ENCODE results near the gene FRRS1. TPM values are rescaled to one million over a fixed set of nuclear protein-coding genes. Genes with fewer than 3 reads are reported as not detected.

The FRRS1 gene
- total RNA-seq, 1 experiment from 2014 or later = 39.1 TPM

DNA sequence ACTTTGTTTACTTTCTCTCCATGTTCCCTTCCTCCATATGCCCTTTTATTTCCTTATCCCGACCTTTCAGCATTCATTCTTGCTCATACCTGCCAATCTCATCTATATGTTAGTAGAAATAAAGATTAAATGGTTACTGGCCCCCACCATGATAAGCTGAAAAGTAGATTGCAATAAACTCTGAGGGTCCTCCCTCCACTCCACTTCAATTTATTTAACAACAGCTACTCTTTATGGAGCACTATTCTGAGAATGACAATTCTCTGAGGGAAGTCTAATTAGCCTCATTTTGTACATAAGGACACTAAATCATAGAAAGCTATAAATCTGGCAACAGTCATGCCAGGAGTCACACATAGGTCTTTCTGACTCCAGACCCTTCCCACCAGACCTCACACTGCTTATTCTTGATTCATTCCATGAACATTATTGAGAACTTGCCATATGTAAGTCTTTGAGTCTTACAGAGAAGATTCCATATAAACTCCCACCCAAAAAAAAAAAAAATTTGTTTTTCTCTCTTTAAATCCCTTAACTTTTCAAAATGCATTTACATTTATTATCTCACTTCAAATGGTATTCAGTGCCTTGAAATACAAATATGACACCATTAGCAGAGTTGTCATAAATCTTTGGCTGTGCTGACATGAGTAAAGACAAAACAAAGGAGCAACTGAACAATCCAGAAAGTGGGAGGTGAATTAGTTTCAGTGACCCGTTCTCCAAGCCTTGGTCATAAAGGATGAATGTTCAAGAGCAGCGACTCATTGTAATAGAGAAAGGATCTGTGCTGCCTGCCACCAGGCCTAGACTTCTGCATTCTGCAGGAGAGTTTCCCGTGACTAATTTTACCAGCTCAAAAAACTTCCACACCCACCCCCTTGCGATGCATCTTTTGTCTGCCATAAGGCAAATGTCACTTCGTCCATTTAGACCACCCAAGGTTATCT lies 92.0 kb downstream of the FRRS1 start:
- intact Hi-C loops (cut with micrococcal nuclease; ENCODE audit: unreplicated experiment) = no loop called here
- TF ChIP-seq, protein P1, sequence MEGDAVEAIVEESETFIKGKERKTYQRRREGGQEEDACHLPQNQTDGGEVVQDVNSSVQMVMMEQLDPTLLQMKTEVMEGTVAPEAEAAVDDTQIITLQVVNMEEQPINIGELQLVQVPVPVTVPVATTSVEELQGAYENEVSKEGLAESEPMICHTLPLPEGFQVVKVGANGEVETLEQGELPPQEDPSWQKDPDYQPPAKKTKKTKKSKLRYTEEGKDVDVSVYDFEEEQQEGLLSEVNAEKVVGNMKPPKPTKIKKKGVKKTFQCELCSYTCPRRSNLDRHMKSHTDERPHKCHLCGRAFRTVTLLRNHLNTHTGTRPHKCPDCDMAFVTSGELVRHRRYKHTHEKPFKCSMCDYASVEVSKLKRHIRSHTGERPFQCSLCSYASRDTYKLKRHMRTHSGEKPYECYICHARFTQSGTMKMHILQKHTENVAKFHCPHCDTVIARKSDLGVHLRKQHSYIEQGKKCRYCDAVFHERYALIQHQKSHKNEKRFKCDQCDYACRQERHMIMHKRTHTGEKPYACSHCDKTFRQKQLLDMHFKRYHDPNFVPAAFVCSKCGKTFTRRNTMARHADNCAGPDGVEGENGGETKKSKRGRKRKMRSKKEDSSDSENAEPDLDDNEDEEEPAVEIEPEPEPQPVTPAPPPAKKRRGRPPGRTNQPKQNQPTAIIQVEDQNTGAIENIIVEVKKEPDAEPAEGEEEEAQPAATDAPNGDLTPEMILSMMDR (IDR thresholded peaks at IDR 0.05; ENCODE audit: unreplicated experiment) = no peak
- no peak for DNase-seq
- CTCF ChIA-PET = interaction anchor here (0.6 kb wide), 1 partner anchor 189 kb away, joined by 3 read pairs; no protein-coding TSS in a partner anchor
- H3K36me3 Mint-ChIP-seq (ENCODE audit: insufficient read depth, unreplicated experiment) = peaks cover 5% of the 10 kb centered on the region
- BruUV-seq (replicated peaks) = no TSS peak
- H3K4me1 Mint-ChIP-seq (ENCODE audit: low read depth, unreplicated experiment) = no peaks in the 10 kb centered on the region
- no peak overlapping the region for H3K4me3 Mint-ChIP-seq (ENCODE audit: low read depth, unreplicated experiment)
- H3K9me3 Mint-ChIP-seq (ENCODE audit: low read depth, unreplicated experiment) = no peaks in the 10 kb centered on the region
- no peaks in the 10 kb centered on the region for H3K27me3 Mint-ChIP-seq (ENCODE audit: unreplicated experiment)
- no peak overlapping the region for H3K27ac Mint-ChIP-seq (ENCODE audit: unreplicated experiment)

DNA sequence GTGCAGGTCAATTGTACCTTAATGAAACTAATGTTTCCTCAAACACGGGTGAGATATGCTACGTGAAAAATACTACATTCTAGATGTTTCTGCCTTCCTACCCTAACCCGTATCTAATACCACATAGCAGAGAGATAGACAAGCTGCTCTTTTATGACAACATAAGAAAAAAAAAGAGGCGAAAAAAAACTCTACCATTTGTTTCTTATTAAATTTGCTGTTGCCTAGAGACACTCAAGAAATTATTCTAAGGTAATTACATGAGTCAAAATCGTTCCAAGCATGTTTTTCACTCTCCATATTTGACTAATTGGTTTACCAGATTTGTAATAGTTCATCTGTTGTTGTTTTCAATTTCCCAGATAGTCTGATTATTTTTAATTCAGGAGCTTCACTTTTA lies 93.1 kb downstream of the FRRS1 start:
- H3K4me1 Mint-ChIP-seq (ENCODE audit: low read depth, unreplicated experiment) = no peaks in the 10 kb centered on the region
- CTCF ChIA-PET = no interaction called here
- TF ChIP-seq, protein P1 (IDR thresholded peaks at IDR 0.05; ENCODE audit: unreplicated experiment) = no peak
- no peaks in the 10 kb centered on the region for H3K27me3 Mint-ChIP-seq (ENCODE audit: unreplicated experiment)
- H3K27ac Mint-ChIP-seq (ENCODE audit: unreplicated experiment) = no peak overlapping the region
- DNase-seq = no peak
- no TSS peak for BruUV-seq (replicated peaks)
- H3K9me3 Mint-ChIP-seq (ENCODE audit: low read depth, unreplicated experiment) = no peaks in the 10 kb centered on the region
- no peak overlapping the region for H3K4me3 Mint-ChIP-seq (ENCODE audit: low read depth, unreplicated experiment)
- intact Hi-C loops (cut with micrococcal nuclease; ENCODE audit: unreplicated experiment) = no loop called here
- H3K36me3 Mint-ChIP-seq (ENCODE audit: insufficient read depth, unreplicated experiment) = peaks cover 5% of the 10 kb centered on the region

DNA sequence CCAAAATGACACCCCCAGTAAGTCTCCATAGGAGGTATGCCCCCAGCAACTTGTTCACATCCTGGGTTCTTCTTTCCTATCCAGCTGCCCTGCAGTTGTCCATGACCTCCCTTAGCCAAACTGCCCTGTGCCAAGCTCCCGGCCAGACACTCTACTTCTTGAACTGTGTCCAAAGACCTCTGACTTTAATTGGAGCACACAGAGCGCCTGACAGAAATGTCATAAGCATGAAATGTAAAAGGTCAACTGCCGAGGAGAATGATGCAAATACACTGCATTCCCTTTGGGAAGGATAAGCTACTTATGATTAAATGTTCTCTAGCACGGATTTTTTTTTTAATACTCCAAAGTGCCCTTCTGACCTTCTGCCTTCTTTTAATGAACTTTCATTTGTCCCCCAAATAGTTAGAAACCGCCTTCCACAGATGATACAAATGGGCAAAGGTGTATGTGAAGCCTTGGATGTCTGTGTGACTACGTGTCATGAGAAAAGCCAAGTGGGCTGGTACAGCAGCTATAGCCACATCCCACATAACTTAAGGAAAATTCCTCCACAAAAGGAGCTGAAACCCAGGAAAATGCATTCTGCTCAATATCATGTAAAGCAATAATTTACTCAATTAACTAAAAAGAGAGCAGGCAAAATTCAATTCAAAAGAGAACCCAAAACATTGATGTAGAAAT lies 93.8 kb downstream of the FRRS1 start:
- intact Hi-C loops (cut with micrococcal nuclease; ENCODE audit: unreplicated experiment) = no loop called here
- Mint-ChIP-seq H3K4me1 (ENCODE audit: low read depth, unreplicated experiment) (no peaks in the 10 kb centered on the region), H3K4me3 (ENCODE audit: low read depth, unreplicated experiment) (no peak overlapping the region), H3K27me3 (ENCODE audit: unreplicated experiment) (no peaks in the 10 kb centered on the region), H3K9me3 (ENCODE audit: low read depth, unreplicated experiment) (no peaks in the 10 kb centered on the region), H3K36me3 (ENCODE audit: insufficient read depth, unreplicated experiment) (peaks cover 5% of the 10 kb centered on the region), H3K27ac (ENCODE audit: unreplicated experiment) (no peak overlapping the region)
- TF ChIP-seq, protein P1 (IDR thresholded peaks at IDR 0.05; ENCODE audit: unreplicated experiment) = no peak
- no TSS peak for BruUV-seq (replicated peaks)
- CTCF ChIA-PET = no interaction called here
- DNase-seq = no peak

DNA sequence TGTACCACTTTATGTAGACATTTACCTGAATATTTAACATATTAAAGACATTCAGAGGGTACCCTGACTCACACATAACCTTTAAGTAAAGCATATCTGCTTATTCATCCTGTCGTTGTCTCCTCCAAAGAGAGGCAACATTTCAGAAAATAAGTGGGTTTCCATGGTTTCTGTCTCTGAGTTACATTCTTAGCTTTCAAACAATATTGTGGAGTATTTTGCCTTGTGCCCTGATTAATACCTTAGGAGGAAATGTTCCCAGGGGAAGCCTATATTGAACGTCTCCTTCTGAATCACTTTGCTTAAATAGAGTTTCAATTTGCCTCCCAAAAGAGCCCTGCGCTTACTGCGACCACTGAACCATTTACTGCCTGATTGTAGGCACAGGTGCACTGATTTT lies 94.4 kb downstream of the FRRS1 start:
- intact Hi-C loops (cut with micrococcal nuclease; ENCODE audit: unreplicated experiment) = no loop called here
- Mint-ChIP-seq H3K4me1 (ENCODE audit: low read depth, unreplicated experiment) (no peaks in the 10 kb centered on the region), H3K36me3 (ENCODE audit: insufficient read depth, unreplicated experiment) (peaks cover 5% of the 10 kb centered on the region), H3K9me3 (ENCODE audit: low read depth, unreplicated experiment) (no peaks in the 10 kb centered on the region), H3K4me3 (ENCODE audit: low read depth, unreplicated experiment) (no peak overlapping the region), H3K27me3 (ENCODE audit: unreplicated experiment) (no peaks in the 10 kb centered on the region), H3K27ac (ENCODE audit: unreplicated experiment) (no peak overlapping the region)
- TF ChIP-seq, protein P1 (IDR thresholded peaks at IDR 0.05; ENCODE audit: unreplicated experiment) = no peak
- no TSS peak for BruUV-seq (replicated peaks)
- CTCF ChIA-PET = no interaction called here
- no peak for DNase-seq
